ENCODE measurements around the gene TNNT3. TPM values are rescaled to one million over a fixed set of nuclear protein-coding genes. Genes with fewer than 3 reads are reported as not detected.

Gene TNNT3
- total RNA-seq, 1 donor from 2014 or later: not detected

- no peak for DNase-seq
Measured at GRCh38 chr11:1923201-1923956, 3.9 kb downstream of the TNNT3 start.

DNA sequence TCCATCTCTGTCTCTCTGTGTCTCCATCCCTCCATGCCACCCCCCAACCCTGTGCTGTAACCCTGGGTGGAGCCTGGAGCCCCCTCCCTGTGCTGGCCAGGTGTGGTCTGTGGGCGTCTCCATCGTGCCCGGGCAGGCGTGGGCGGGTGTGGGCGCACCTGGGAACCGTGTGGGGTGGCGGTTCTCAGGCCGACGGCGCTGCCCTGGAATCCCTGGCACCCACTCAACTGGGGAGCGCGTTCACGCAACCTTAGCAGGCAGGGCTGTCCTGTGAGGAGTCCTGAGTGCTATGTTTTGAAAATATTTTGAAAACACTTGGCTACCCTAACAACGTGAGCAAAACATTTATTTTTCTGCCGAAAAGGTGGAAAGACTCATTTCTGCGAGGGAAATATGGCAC is 4.7 kb downstream of the TNNT3 start:
- DNase-seq: no peak

- no peak for DNase-seq
Measured at GRCh38 chr11:1924646-1925372, 5.3 kb downstream of the TNNT3 start.

DNA sequence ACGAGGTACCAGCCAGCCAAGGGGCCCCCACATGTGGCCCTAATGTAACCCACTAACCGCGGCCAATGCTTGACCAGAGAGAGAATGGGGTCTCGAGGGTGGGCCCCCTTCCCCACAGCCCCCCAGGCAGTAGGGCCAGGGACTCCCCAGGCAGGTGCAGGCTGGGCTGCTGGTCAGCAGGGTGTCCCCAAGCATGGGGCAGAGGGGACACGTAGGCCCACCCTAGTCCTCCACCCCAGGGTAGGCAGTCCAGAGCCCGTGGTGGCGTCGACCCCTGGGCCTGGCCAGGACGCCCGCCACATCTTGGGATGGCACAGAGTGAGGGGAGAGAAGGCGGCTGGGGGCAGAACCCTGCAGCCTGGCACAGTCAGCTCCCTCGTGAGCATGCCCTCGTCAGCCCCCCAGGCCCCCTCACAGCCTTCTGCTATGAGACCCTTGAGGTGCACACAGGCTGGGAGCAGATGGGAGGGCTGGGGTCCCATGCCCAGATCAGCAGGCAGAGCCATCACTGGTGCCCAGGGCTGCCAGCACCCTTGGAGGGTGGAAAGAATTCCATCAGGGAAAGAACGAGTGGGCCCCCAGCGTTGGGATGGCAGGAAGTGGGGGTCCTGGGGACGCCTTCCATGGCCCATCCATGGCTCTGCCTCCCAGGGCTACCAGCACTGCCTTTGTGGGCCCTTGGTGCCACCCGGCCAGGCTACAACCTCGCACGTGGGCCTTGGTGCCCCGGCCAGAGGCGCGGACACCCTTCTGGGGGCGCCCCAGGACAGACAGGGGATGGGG is 6.1 kb downstream of the TNNT3 start:
- no peak for DNase-seq

DNA sequence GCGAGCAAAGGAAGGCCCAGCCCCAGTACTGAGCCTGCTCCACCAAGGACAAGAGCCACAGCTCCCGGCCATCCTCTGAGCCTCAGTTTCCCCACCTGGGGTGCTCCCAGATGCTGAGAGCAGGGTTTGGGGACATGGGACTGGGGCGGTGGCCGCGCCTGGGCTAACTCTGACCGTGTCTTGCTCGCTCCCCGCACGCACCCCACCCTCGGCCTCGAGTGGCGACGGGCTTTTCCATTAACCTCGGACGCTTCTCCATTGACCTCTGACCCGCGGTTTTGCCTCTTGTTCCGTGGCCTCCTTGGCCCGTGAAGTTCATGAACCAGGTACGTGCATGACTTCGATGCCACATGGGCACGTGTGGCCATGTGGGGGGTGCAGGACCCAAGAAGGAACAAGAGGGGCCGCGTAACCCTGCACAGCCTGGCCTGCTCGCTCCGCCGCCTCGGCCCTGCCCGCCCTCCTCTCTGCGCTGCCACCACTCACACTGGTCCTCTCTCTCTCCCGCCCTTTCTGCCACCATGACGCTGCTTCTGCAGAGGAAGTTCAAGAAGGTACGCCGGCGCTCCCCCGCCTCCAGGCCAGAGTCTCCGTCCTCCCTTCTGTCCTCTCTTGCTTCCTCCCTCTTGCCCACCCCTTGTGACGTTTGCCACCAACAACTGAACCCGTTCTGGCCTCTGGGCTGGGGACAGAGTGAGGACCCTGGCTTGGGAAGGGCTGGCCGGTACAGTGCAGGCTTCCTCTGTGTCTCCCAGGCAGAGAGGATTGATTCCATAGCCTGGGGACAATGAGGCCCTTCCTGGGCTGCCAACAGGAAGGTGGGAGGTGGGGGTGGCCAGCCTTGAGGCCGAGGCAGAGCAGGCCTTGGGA is 6.9 kb downstream of the TNNT3 start:
- no peak for DNase-seq

- DNase-seq: no peak
Measured at GRCh38 chr11:1927026-1927847, 7.7 kb downstream of the TNNT3 start.

DNA sequence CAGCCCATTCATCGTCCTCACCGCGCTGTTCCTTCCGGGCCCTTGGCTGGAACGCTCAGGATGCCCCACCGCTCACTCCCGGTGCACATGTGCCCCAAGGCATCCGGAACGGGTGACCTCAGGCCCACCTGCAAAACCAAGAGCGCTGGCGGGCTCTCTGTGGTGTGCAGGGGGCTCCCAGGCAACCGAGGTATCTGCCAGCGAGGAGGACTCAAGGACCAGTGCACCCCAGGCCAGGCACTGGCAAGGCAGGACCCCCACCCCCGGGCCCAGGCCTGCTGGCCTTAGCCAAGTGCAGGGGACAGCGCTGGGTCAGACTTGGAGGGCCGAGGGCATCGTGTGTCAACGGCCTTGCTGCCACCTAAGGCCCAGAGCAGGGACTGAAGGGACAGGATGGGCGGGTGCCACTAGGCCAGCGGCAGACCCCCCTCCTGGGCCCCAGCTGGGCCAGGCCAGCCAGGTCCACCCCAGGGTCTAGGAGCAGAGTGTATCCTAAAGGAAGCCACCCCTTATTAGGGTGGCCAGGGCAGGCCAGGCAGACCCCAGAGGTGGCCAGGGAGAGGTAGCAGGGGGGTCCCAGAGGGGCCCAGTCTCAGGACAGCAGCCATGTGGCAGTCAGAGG is 8.5 kb downstream of the TNNT3 start:
- DNase-seq: no peak

DNA sequence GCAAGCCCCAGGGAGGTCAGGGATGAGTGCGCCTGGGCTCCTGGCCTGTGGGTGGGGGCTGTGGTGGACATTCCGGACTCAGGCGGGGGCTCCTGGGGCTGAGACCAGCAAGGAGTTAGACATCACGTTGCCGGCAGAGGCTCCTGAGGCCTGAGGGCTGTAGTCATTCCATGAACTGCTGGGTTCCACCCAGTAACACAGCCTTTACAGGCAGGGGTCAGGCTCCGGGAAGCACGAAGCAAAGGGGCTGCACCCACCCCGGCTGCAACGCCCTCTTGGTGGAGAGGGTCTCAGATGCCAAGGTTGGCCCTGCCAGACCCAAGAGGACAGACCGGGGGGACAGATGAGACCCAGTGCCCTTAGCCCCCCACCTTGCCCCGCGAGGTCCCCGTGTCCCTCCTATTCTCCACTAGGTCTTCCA is 9.0 kb downstream of the TNNT3 start:
- no peak for DNase-seq

GRCh38 chr11:1928891-1929541 is 9.5 kb downstream of the TNNT3 start:
- DNase-seq: no peak

- DNase-seq: no peak
Measured at GRCh38 chr11:1929621-1930461, 10.3 kb downstream of the TNNT3 start.

DNA sequence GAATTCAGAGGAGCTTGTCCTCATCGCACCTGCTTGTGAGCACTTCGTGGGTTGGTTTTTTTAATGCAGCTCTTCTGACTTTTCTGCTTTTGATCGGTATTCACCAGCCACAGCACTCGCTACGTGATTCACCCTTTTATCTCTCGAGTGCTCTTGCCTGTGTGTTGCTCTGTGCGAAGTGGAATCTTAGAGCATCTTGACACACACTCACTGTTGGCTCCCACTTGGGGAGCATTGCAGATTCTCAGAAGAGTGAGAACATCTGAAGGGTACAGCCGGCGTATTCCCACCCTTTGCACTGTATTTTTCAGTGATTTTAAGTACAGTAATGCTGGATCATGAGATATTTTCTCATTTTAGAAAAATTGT is 10.9 kb downstream of the TNNT3 start:
- no peak for DNase-seq

- no peak for DNase-seq
Measured at GRCh38 chr11:1931341-1932104, 12.0 kb downstream of the TNNT3 start.

- no peak for DNase-seq
Measured at GRCh38 chr11:1932105-1932480, 12.6 kb downstream of the TNNT3 start.

- no peak for DNase-seq
Measured at GRCh38 chr11:1932681-1933080, 13.2 kb downstream of the TNNT3 start.

DNA sequence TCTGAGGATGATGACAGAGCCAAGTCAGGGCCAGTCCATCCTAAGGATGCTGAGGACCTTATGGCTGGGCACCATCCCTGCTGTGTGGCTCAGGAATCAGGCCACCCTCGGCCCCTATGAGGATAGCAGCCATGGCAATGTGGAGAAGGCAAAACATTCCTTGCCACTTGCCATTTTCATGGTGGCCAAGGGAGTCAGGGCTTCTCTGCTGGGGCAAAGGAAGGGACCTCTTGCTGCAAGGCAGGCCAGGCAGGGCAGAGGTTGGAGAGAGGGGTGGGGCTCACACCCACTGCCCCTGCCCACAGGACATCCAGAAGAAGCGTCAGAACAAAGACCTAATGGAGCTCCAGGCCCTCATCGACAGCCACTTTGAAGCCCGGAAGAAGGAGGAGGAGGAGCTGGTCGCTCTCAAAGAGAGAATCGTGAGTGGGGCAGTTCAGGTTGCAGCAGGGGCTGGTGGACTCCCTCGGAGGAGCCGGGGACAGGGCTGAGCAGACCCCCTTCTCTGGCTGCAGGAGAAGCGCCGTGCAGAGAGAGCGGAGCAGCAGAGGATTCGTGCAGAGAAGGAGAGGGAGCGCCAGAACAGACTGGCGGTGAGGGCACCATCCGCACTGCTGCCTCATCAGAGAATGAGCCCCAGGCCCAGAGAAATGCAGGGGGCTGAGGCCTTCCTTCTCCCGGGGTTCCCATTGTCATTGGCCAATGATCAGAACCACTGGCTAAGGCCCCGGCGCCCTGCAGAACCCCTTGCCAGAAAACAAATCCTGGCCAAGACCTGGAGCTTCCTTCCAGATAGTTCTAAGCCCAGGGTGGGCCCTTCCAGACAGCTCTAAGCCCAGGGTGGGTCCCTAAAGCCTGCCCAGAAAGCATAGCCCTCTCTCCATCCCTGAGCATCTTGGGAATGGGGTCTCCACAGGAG is 14.2 kb downstream of the TNNT3 start:
- DNase-seq: no peak

- DNase-seq: no peak
Measured at GRCh38 chr11:1934335-1935155, 15.0 kb downstream of the TNNT3 start.
